Coronary artery (tissue), 2 donors: ENCODE data around the gene CD99L2.

Experiments
- DNase-seq: peaks from one replicate; pipeline ENCODE4 v3.0.0-alpha.2; 2017; ENCODE audit warnings: low spot score
- H3K27ac ChIP-seq, 2 donors: fragments of 200-600 bp; sonication (generic); one replicate each; pipeline ENCODE4 v1.5.1; 2016 to 2019
- H3K4me3 ChIP-seq: fragments of 200-600 bp; sonication (generic); 2 replicates; pipeline ENCODE4 v1.5.1; 2016; ENCODE audit warnings: mild to moderate bottlenecking, moderate library complexity
- CTCF ChIP-seq: fragments of 200-600 bp; sonication (generic); IDR thresholded peaks from one replicate; pipeline ENCODE4 v1.5.1; 2019; ENCODE audit warnings: antibody characterized with exemption

CD99L2 gene

GRCh38 chrX:150775569-150776350 lies 122.7 kb downstream of the CD99L2 start:
- TF ChIP-seq CTCF = no peak
- DNase-seq = no peak
- no peak overlapping the region for H3K4me3 ChIP-seq
- no peak overlapping the region for H3K27ac ChIP-seq

GRCh38 chrX:150774798-150775568 lies 123.5 kb downstream of the CD99L2 start:
- Histone ChIP-seq H3K4me3 (no peak overlapping the region), H3K27ac (no peak overlapping the region)
- TF ChIP-seq CTCF = no peak
- DNase-seq = no peak

GRCh38 chrX:150773634-150774033 lies 124.8 kb downstream of the CD99L2 start:
- no peak overlapping the region for H3K27ac ChIP-seq
- no peak for TF ChIP-seq CTCF
- no peak for DNase-seq
- no peak overlapping the region for H3K4me3 ChIP-seq

GRCh38 chrX:150773117-150773516 lies 125.4 kb downstream of the CD99L2 start:
- TF ChIP-seq CTCF = no peak
- Histone ChIP-seq H3K4me3 (no peak overlapping the region), H3K27ac (no peak overlapping the region)
- no peak for DNase-seq

- DNase-seq = peak; percentile 84
- TF ChIP-seq CTCF = peak; percentile 65
- H3K4me3 ChIP-seq = no peak overlapping the region
- no peak overlapping the region for H3K27ac ChIP-seq
Observed at GRCh38 chrX:150772150-150772970, 126.1 kb downstream of the CD99L2 start.

- DNase-seq = no peak
- Histone ChIP-seq H3K4me3 (no peak overlapping the region), H3K27ac (no peak overlapping the region)
- no peak for TF ChIP-seq CTCF
Observed at GRCh38 chrX:150771116-150771515, 127.4 kb downstream of the CD99L2 start.
